DMS79 (cell line): ENCODE measurements around the gene MYL12B.

Experiments used
- DNase-seq: peaks from one replicate; lab custom pipeline; 2025; lab: John Stamatoyannopoulos, UW

The MYL12B gene

GRCh38 chr18:3235846-3236245 lies 26.1 kb upstream of the MYL12B start:
- DNase-seq, result no peak

GRCh38 chr18:3236470-3236869 lies 25.5 kb upstream of the MYL12B start:
- no peak for DNase-seq

GRCh38 chr18:3238742-3239141 lies 23.2 kb upstream of the MYL12B start:
- DNase-seq, result no peak

GRCh38 chr18:3245185-3245564 lies 16.8 kb upstream of the MYL12B start:
- DNase-seq, result no peak

- DNase-seq, result peak; percentile 78
These were observed 15.9 kb upstream of the MYL12B start for GRCh38 chr18:3245853-3246634.

- no peak for DNase-seq
These were observed 15.2 kb upstream of the MYL12B start for GRCh38 chr18:3246635-3247239.

GRCh38 chr18:3247240-3248061 lies 14.5 kb upstream of the MYL12B start, which contains the start of gene MYL12A:
Gene MYL12A, plus strand, starts transcription at chr18:3247801. Its CDS starts 5,447 bp downstream, at chr18:3253248.
- peak; percentile 93 for DNase-seq

- peak; percentile 35 for DNase-seq
These were observed 13.8 kb upstream of the MYL12B start for GRCh38 chr18:3248062-3248657.

- DNase-seq, result no peak
These were observed 13.1 kb upstream of the MYL12B start for GRCh38 chr18:3248658-3249359.

- no peak for DNase-seq
These were observed 11.5 kb upstream of the MYL12B start for GRCh38 chr18:3250237-3251107.

- no peak for DNase-seq
These were observed 10.5 kb upstream of the MYL12B start for GRCh38 chr18:3251249-3251962.

- DNase-seq, result no peak
These were observed 10.0 kb upstream of the MYL12B start for GRCh38 chr18:3251963-3252277.

GRCh38 chr18:3252843-3253242 lies 9.1 kb upstream of the MYL12B start:
- DNase-seq, result no peak

- DNase-seq, result no peak
These were observed 7.2 kb upstream of the MYL12B start for GRCh38 chr18:3254725-3255124.

GRCh38 chr18:3255611-3256165 lies 6.2 kb upstream of the MYL12B start:
- DNase-seq, result no peak

- no peak for DNase-seq
These were observed 5.0 kb upstream of the MYL12B start for GRCh38 chr18:3256693-3257626.

GRCh38 chr18:3257627-3258120 lies 4.3 kb upstream of the MYL12B start:
- no peak for DNase-seq

- no peak for DNase-seq
These were observed 949 bp upstream of the MYL12B start for GRCh38 chr18:3260995-3261372.
